ENCODE measurements around the gene PJA1.

GRCh38 chrX:69131886-69132285, 33.4 kb downstream of the PJA1 start:
- TF ChIP-seq CTCF (IDR thresholded peaks at IDR 0.05; ENCODE audit: low read depth, low read length) (no peak), EZH2phosphoT487 (IDR thresholded peaks at IDR 0.05; ENCODE audit: low read depth) (no peak)
